ENCODE data around the gene UBE2O. TPM values are rescaled to one million over a fixed set of nuclear protein-coding genes. Genes with fewer than 3 reads are reported as not detected.
A peak's percentile ranks its signal among the peaks of the same experiment; 100 is the strongest.

Gene UBE2O
- total RNA-seq, 8 experiments from 2014 or later: 17.3 to 41.9 (median 30.1) TPM

- Histone ChIP-seq H3K4me1 (replicated peaks in 1 of 2) (peaks cover 25 to 26% of the 10 kb centered on the region in 2 donors), H3K27ac (no peak overlapping the region), H3K4me3 (no peak overlapping the region)
- WGBS, 10 experiments: 100% methylated on average over 2 of the region's 21 CpGs; no CpG with 5 or more reads in 9 of the 10 experiments
- no peak for ATAC-seq (replicated peaks in 6 of 8)
- in situ Hi-C loops (cut with MboI; ENCODE audit: low pct_unique_long_range_greater_than_20kb in 2 of 9, low sequenced_read_pairs in 9 of 9, unreplicated experiment in 9 of 9): no loop called here
These were observed 40.7 kb upstream of the UBE2O start for GRCh38 chr17:76493505-76494167.

GRCh38 chr17:76492989-76493501 lies 40.1 kb upstream of the UBE2O start:
- 23 to 50% methylated on average over 2 to 5 of the region's 15 CpGs; no CpG with 5 or more reads in 8 of the 10 experiments for WGBS, 10 experiments
- ATAC-seq (replicated peaks in 6 of 8): peak; percentile 44 to 75 (median 56)
- Histone ChIP-seq H3K4me1 (replicated peaks in 1 of 2) (peaks cover 20 to 21% of the 10 kb centered on the region in 2 donors), H3K27ac (no peak overlapping the region), H3K4me3 (no peak overlapping the region)
- in situ Hi-C loops (cut with MboI; ENCODE audit: low pct_unique_long_range_greater_than_20kb in 2 of 9, low sequenced_read_pairs in 9 of 9, unreplicated experiment in 9 of 9): no loop called here

- Histone ChIP-seq H3K27ac (no peak overlapping the region), H3K4me1 (replicated peaks in 1 of 2) (peaks cover 13 to 14% of the 10 kb centered on the region in 2 donors), H3K4me3 (no peak overlapping the region)
- peak in 6 of 8 experiments; percentile 9 to 35 (median 30) for ATAC-seq (replicated peaks in 6 of 8)
- 60 to 80% methylated on average over 1 to 2 of the region's 11 CpGs; no CpG with 5 or more reads in 8 of the 10 experiments for WGBS, 10 experiments
- in situ Hi-C loops (cut with MboI; ENCODE audit: low pct_unique_long_range_greater_than_20kb in 2 of 9, low sequenced_read_pairs in 9 of 9, unreplicated experiment in 9 of 9): no loop called here
These were observed 39.4 kb upstream of the UBE2O start for GRCh38 chr17:76492123-76492988.

- 100% methylated on average over 2 of the region's 17 CpGs; no CpG with 5 or more reads in 8 of the 10 experiments for WGBS, 10 experiments
- in situ Hi-C loops (cut with MboI; ENCODE audit: low pct_unique_long_range_greater_than_20kb in 2 of 9, low sequenced_read_pairs in 9 of 9, unreplicated experiment in 9 of 9): no loop called here
- ATAC-seq (replicated peaks in 6 of 8): no peak
- H3K27ac ChIP-seq: no peak overlapping the region
- peaks cover 12% of the 10 kb centered on the region in 2 donors for H3K4me1 ChIP-seq (replicated peaks in 1 of 2)
- H3K4me3 ChIP-seq: no peak overlapping the region
These were observed 38.5 kb upstream of the UBE2O start for GRCh38 chr17:76491271-76492122.

GRCh38 chr17:76490112-76490710 lies 37.3 kb upstream of the UBE2O start:
- WGBS, 10 experiments: 67 to 100% (median 94%) methylated on average over 1 to 6 of the region's 10 CpGs; no CpG with 5 or more reads in 7 of the 10 experiments
- in situ Hi-C loops (cut with MboI; ENCODE audit: low pct_unique_long_range_greater_than_20kb in 2 of 9, low sequenced_read_pairs in 9 of 9, unreplicated experiment in 9 of 9): no loop called here

GRCh38 chr17:76487451-76488192 lies 34.7 kb upstream of the UBE2O start:
- Histone ChIP-seq H3K4me1 (replicated peaks in 1 of 2) (peaks cover 4% of the 10 kb centered on the region in 2 donors), H3K27ac (no peak overlapping the region), H3K4me3 (no peak overlapping the region)
- 88 to 100% (median 95%) methylated on average over 1 to 12 of the region's 22 CpGs; no CpG with 5 or more reads in 3 of the 10 experiments for WGBS, 10 experiments
- in situ Hi-C loops (cut with MboI; ENCODE audit: low pct_unique_long_range_greater_than_20kb in 2 of 9, low sequenced_read_pairs in 9 of 9, unreplicated experiment in 9 of 9): no loop called here
- ATAC-seq (replicated peaks in 6 of 8): no peak

More at GRCh38 chr17:76490112-76490710, 37.3 kb upstream of the UBE2O start:
- no peak overlapping the region for H3K4me3 ChIP-seq
- ATAC-seq (replicated peaks in 6 of 8): no peak
- no peak overlapping the region for H3K27ac ChIP-seq
- peaks cover 12 to 15% of the 10 kb centered on the region in 2 donors for H3K4me1 ChIP-seq (replicated peaks in 1 of 2)

GRCh38 chr17:76485569-76485968 lies 32.6 kb upstream of the UBE2O start:
- 40 to 100% (median 75%) methylated on average over 2 to 9 of the region's 11 CpGs; no CpG with 5 or more reads in 3 of the 10 experiments for WGBS, 10 experiments
- no peak overlapping the region for H3K4me3 ChIP-seq
- peaks cover 8 to 10% of the 10 kb centered on the region in 2 donors for H3K4me1 ChIP-seq (replicated peaks in 1 of 2)
- in situ Hi-C loops (cut with MboI; ENCODE audit: low pct_unique_long_range_greater_than_20kb in 2 of 9, low sequenced_read_pairs in 9 of 9, unreplicated experiment in 9 of 9): no loop called here
- H3K27ac ChIP-seq: no peak overlapping the region
- ATAC-seq (replicated peaks in 6 of 8): no peak

GRCh38 chr17:76484228-76484725 lies 31.3 kb upstream of the UBE2O start:
- ATAC-seq (replicated peaks in 6 of 8): no peak
- 74 to 100% (median 86%) methylated on average over 1 to 7 of the region's 11 CpGs; no CpG with 5 or more reads in 4 of the 10 experiments for WGBS, 10 experiments
- Histone ChIP-seq H3K4me1 (replicated peaks in 1 of 2) (peaks cover 13 to 14% of the 10 kb centered on the region in 2 donors), H3K4me3 (no peak overlapping the region), H3K27ac (no peak overlapping the region)
- in situ Hi-C loops (cut with MboI; ENCODE audit: low pct_unique_long_range_greater_than_20kb in 2 of 9, low sequenced_read_pairs in 9 of 9, unreplicated experiment in 9 of 9): no loop called here

- 53 to 58% methylated on average over 3 to 4 of the region's 21 CpGs; no CpG with 5 or more reads in 8 of the 10 experiments for WGBS, 10 experiments
- peaks cover 13 to 14% of the 10 kb centered on the region in 2 donors for H3K4me1 ChIP-seq (replicated peaks in 1 of 2)
- in situ Hi-C loops (cut with MboI; ENCODE audit: low pct_unique_long_range_greater_than_20kb in 2 of 9, low sequenced_read_pairs in 9 of 9, unreplicated experiment in 9 of 9): no loop called here
- ATAC-seq (replicated peaks in 6 of 8): peak in 5 of 8 experiments; percentile 40 to 58 (median 55)
- H3K27ac ChIP-seq: peak overlapping the region; percentile 79 to 82
- no peak overlapping the region for H3K4me3 ChIP-seq
These were observed 28.2 kb upstream of the UBE2O start for GRCh38 chr17:76481071-76481655.

- in situ Hi-C loops (cut with MboI; ENCODE audit: low pct_unique_long_range_greater_than_20kb in 2 of 9, low sequenced_read_pairs in 9 of 9, unreplicated experiment in 9 of 9): no loop called here
- peaks cover 13% of the 10 kb centered on the region in 2 donors for H3K4me1 ChIP-seq (replicated peaks in 1 of 2)
- ATAC-seq (replicated peaks in 6 of 8): peak in 6 of 8 experiments; percentile 38 to 94 (median 92)
- peak overlapping the region; percentile 79 to 82 for H3K27ac ChIP-seq
- WGBS, 10 experiments: 14 to 100% (median 51%) methylated on average over 1 to 5 of the region's 15 CpGs; no CpG with 5 or more reads in 3 of the 10 experiments
- H3K4me3 ChIP-seq: no peak overlapping the region
These were observed 27.7 kb upstream of the UBE2O start for GRCh38 chr17:76480632-76481031.

- no peak for ATAC-seq (replicated peaks in 6 of 8)
- no peak overlapping the region for H3K27ac ChIP-seq
- WGBS, 10 experiments: 100% methylated on average over 2 of the region's 14 CpGs; no CpG with 5 or more reads in 9 of the 10 experiments
These were observed 26.6 kb upstream of the UBE2O start for GRCh38 chr17:76479515-76480060.

More at GRCh38 chr17:76479515-76480060, 26.6 kb upstream of the UBE2O start:
- Histone ChIP-seq H3K4me1 (replicated peaks in 1 of 2) (peaks cover 11 to 13% of the 10 kb centered on the region in 2 donors), H3K4me3 (no peak overlapping the region)
- in situ Hi-C loops (cut with MboI; ENCODE audit: low pct_unique_long_range_greater_than_20kb in 2 of 9, low sequenced_read_pairs in 9 of 9, unreplicated experiment in 9 of 9): no loop called here

Data from motor neuron (in vitro differentiated cells).